Mesodermal cell (in vitro differentiated cells): ENCODE data around the gene KY.

Experiments used
- H3K27ac ChIP-seq: 2 replicates; pipeline ENCODE4 v1.7.0; 2013; ENCODE audit warnings: mild to moderate bottlenecking, low read depth, low read length, moderate library complexity; ENCODE audit not compliant: severe bottlenecking
- H3K36me3 ChIP-seq: 2 replicates; pipeline ENCODE4 v1.7.1; 2013; ENCODE audit warnings: mild to moderate bottlenecking, low read length, moderate library complexity; ENCODE audit not compliant: control insufficient read depth, insufficient read depth
- H3K4me1 ChIP-seq: one replicate; pipeline ENCODE4 v1.7.1; 2013; ENCODE audit warnings: mild to moderate bottlenecking, low read length; ENCODE audit not compliant: insufficient read depth, control insufficient read depth, poor library complexity, severe bottlenecking
- H3K4me3 ChIP-seq: 2 replicates; pipeline ENCODE4 v1.7.0; 2013; ENCODE audit warnings: low read length, control low read depth, mild to moderate bottlenecking; ENCODE audit not compliant: insufficient read depth, poor library complexity, severe bottlenecking; ENCODE audit errors: extremely low read depth
- H3K9me3 ChIP-seq: 2 replicates; pipeline ENCODE4 v1.7.1; 2013; ENCODE audit warnings: mild to moderate bottlenecking, low read length, moderate library complexity; ENCODE audit not compliant: control insufficient read depth
- WGBS, 2 experiments: methylation state at CpG; one replicate each; pipeline ENCODE4 v1.1.5; 2013; ENCODE audit warnings: missing lambda C conversion rate in 2 of 2; ENCODE audit not compliant: insufficient coverage in 2 of 2; 5-methylcytosine and 5-hydroxymethylcytosine counted together

KY gene

GRCh38 chr3:134687642-134688041 lies 36.8 kb upstream of the KY start:
- H3K9me3 ChIP-seq = no peaks in the 10 kb centered on the region
- H3K27ac ChIP-seq = no peak overlapping the region
- no peak overlapping the region for H3K4me3 ChIP-seq
- no CpG with 5 or more reads among the region's 2 CpGs for WGBS, 2 experiments
- H3K4me1 ChIP-seq = no peaks in the 10 kb centered on the region
- H3K36me3 ChIP-seq = no peaks in the 10 kb centered on the region

- Histone ChIP-seq H3K9me3 (no peaks in the 10 kb centered on the region), H3K4me1 (no peaks in the 10 kb centered on the region), H3K27ac (no peak overlapping the region), H3K4me3 (no peak overlapping the region), H3K36me3 (no peaks in the 10 kb centered on the region)
- WGBS, 2 experiments = 83% methylated on average over 3 to 5 of the region's 7 CpGs
Measured at GRCh38 chr3:134685929-134686802, 35.3 kb upstream of the KY start.

- H3K4me1 ChIP-seq = no peaks in the 10 kb centered on the region
- H3K27ac ChIP-seq = no peak overlapping the region
- H3K36me3 ChIP-seq = no peaks in the 10 kb centered on the region
- no peak overlapping the region for H3K4me3 ChIP-seq
- 100% methylated on average over 1 of the region's 7 CpGs; no CpG with 5 or more reads in 1 of the 2 experiments for WGBS, 2 experiments
- H3K9me3 ChIP-seq = no peaks in the 10 kb centered on the region
Measured at GRCh38 chr3:134682196-134682880, 31.5 kb upstream of the KY start.

DNA sequence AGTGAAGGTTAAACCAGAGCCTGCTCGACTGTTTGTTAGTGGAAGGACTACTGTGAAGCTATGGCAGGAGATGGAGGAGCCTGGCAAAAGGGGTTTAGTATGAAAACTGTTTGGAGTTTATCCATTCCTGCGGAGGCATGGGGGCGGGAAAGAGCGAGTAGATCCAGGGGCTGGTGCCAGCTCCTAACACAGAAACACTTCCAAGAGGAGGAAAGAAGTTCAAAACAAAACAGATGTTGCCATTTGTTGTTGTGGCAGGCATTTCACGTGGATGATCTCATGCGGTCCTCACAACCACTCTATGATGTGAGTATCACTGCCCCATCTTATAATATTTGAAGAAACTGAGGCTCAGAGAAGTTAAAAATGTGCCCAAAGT lies 30.7 kb upstream of the KY start:
- H3K9me3 ChIP-seq = no peaks in the 10 kb centered on the region
- WGBS, 2 experiments = 91% methylated on average over 4 to 6 of the region's 6 CpGs
- no peak overlapping the region for H3K4me3 ChIP-seq
- H3K27ac ChIP-seq = no peak overlapping the region
- no peaks in the 10 kb centered on the region for H3K36me3 ChIP-seq
- no peaks in the 10 kb centered on the region for H3K4me1 ChIP-seq

DNA sequence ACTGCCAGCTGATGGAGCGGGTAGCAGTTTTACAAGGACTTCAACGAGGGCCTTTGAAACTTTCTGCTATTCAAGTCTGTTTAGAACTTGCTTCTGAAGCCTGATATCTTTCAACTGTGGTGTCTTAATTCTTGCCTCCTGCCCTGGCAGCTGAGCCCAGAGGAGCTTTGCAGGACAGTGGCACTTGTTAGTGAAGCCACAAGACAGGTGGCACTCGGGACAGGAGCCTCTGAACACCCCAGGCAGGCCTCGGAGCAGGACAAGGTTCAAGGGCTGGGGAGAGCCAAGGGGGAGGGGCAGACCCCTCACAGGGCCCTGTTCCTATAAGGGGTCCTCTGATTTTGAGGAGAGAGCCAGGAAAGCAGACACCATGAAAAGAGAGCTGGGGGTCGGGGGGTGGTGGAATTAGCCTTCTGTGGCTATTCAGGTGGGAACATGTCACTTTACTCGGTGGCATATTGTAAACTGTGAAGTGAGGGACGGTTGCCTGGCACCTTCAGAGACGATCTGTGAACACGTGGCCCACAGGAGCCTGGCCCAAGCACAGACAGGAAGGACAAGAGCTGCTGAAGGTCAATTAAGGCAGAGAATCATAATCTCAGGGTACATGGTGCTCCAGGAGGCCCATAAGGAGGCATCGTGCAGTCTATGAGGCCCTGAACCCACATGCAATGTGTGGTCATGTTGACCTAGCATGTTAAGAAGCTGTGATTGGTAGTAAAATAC lies 30.1 kb upstream of the KY start:
- WGBS, 2 experiments = 76 to 80% methylated on average over 10 of the region's 10 CpGs

DNA sequence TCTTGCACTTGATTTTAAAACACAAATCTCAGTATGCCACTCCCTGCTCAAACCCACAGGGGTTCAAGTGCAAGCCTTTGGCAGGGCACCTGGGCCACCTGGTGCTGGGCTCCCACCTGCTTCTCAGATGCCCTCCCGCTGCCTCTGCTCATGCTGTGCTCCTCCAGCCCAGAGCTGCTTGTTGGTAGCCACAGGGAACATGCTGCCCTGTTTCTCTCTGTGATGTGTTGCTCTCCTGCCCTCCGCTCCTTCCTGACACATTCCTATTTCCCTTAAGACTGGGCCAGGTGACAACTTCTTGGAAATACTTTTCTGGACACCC lies 27.1 kb upstream of the KY start:
- no peaks in the 10 kb centered on the region for H3K36me3 ChIP-seq
- H3K27ac ChIP-seq = no peak overlapping the region
- WGBS, 2 experiments = 81 to 90% methylated on average over 2 of the region's 2 CpGs
- no peaks in the 10 kb centered on the region for H3K4me1 ChIP-seq
- H3K9me3 ChIP-seq = no peaks in the 10 kb centered on the region
- no peak overlapping the region for H3K4me3 ChIP-seq

More for the DNA sequence above, 30.1 kb upstream of the KY start:
- no peak overlapping the region for H3K4me3 ChIP-seq
- no peaks in the 10 kb centered on the region for H3K4me1 ChIP-seq
- no peaks in the 10 kb centered on the region for H3K36me3 ChIP-seq
- H3K9me3 ChIP-seq = no peaks in the 10 kb centered on the region
- no peak overlapping the region for H3K27ac ChIP-seq

DNA sequence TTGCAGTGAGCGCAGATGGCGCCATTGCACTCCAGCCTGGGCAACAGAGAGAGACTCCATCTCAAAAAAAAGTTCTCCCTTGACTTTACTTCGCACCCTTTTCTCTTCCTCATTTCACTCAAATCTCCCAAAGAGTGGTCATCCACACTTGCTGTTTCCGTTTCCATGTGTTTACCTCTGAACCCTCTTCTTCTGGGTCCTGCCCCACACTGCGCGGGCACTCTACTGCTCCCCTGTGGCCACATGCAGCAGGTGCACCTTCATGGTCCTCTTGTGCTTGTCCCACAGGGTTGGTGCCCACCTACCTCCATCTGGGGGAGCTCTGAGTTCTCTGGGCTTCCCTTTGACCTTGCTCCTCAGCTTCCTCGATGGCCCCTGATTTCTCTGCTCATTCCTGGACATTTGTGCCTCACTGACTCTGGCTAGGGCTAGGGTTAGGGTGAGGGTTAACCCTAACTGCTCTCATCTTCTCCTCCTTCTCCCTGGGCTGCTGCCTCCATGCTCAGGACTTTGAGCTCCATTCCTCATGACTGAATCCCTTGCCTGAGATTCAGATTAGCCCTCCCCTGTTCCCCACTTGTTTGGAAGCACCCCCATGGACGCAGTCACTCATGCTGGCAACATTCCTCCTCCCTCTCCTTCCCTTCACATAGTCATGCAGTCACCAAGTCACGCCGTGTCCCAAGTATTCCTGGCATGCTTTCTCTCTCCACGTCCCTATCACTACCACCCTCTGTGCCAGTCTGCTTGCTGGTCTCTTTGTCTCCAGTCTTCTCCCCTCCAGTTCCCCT lies 26.6 kb upstream of the KY start:
- no peak overlapping the region for H3K4me3 ChIP-seq
- H3K36me3 ChIP-seq = no peaks in the 10 kb centered on the region
- 58 to 61% methylated on average over 8 to 11 of the region's 11 CpGs for WGBS, 2 experiments
- H3K9me3 ChIP-seq = no peaks in the 10 kb centered on the region
- H3K27ac ChIP-seq = no peak overlapping the region
- no peaks in the 10 kb centered on the region for H3K4me1 ChIP-seq

DNA sequence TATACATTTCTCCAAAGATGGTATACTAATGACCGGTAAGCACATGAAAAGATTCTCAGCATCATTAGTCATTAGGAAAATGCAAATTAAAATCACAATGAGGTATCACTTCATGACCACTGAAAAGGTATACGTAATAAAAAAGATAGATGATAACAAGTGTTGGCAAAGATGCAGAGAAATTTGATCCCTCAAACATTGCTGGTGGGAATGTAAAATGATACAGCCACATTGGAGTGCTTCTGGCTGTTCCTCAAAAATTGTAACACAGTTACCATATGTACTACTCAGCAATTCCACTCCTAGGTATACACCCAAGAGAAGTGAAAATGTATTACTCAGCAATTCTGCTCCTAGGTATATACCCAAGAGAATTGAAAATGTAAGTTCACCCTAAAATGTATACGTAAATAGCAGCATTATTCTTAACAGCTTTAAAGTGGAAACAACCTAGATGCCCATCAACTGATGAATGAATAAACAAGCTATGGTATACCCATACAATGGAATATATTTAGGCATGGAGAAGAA lies 25.0 kb upstream of the KY start:
- WGBS, 2 experiments = no CpG with 5 or more reads among the region's 3 CpGs
- H3K27ac ChIP-seq = no peak overlapping the region
- no peaks in the 10 kb centered on the region for H3K4me1 ChIP-seq
- no peaks in the 10 kb centered on the region for H3K9me3 ChIP-seq
- no peak overlapping the region for H3K4me3 ChIP-seq
- H3K36me3 ChIP-seq = no peaks in the 10 kb centered on the region

DNA sequence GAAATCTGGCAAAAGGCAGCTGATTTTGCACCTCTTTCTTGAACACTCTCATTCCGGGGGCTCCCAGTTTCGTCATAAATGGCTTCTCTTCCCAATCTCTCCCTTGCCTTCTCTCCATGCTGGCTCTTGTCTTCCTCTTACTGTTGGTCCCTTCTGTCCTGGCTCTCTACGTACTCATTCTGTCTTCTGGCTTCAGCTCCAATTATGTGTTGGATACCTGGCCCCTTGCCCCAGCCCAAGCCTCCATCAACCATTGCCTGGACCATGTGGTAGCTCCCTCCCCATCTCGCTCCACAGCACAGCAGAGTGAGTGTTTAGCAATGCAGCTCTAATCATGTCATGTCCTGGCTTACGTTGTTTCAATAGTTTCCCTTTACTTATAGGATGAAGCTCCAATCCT lies 21.7 kb upstream of the KY start:
- Histone ChIP-seq H3K4me1 (no peaks in the 10 kb centered on the region), H3K9me3 (no peaks in the 10 kb centered on the region), H3K36me3 (no peaks in the 10 kb centered on the region), H3K27ac (no peak overlapping the region), H3K4me3 (no peak overlapping the region)
- 86 to 90% methylated on average over 5 of the region's 5 CpGs for WGBS, 2 experiments

DNA sequence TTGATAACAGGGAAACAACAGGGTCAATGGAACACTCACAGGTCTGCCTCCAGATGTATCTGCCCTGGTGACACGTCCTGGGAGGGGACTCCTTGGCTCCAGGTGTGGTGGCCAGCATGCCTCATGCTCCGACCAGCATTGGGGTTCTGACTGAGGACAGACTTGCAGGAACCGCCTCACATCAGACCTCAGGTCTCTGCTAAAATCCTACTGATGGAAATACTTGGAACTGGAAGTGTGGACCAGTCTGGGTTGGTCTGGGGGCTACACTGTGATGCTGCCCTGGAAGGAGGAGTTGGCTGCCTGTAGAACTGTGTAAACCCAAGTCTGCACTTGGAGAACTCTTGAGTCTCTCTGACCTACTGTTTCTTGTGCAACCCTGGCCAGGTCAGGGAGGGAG lies 17.1 kb upstream of the KY start:
- Histone ChIP-seq H3K4me3 (no peak overlapping the region), H3K36me3 (no peaks in the 10 kb centered on the region), H3K4me1 (peaks cover 13% of the 10 kb centered on the region), H3K27ac (no peak overlapping the region), H3K9me3 (no peaks in the 10 kb centered on the region)
- WGBS, 2 experiments = 0 to 67% methylated on average over 1 to 3 of the region's 3 CpGs
